ENCODE measurements around the gene AMOTL1. TPM values are rescaled to one million over a fixed set of nuclear protein-coding genes. Genes with fewer than 3 reads are reported as not detected.

Gene AMOTL1
- total and polyA plus RNA-seq, 2 of the 8 experiments (the other 6 are each of a cell fraction or from before 2014, with no cell fraction given), result 9.0 to 27.6 TPM

- Histone ChIP-seq H2BK5ac (ENCODE audit: low read depth, low read length) (no peak overlapping the region), H3K9me3 (ENCODE audit: insufficient read depth in 2 of 2, low read depth in 1 of 2, low read length in 1 of 2) (no peaks in the 10 kb centered on the region), H3K23ac (ENCODE audit: insufficient read length) (no peak overlapping the region), H3K23me2 (ENCODE audit: low read depth, low read length) (no peaks in the 10 kb centered on the region), H2BK120ac (replicated peaks; ENCODE audit: low read depth, low read length) (no peak overlapping the region), H2AK5ac (ENCODE audit: low read depth, low read length) (no peak overlapping the region), H2BK20ac (ENCODE audit: low read length) (no peak overlapping the region), H3K18ac (ENCODE audit: extremely low read depth, low read length) (no peak overlapping the region), H4K91ac (replicated peaks; ENCODE audit: insufficient read length, low read length) (no peak overlapping the region), H4K5ac (ENCODE audit: insufficient read length, low read depth, low read length) (no peak overlapping the region), H3K79me1 (ENCODE audit: low read depth, low read length) (no peaks in the 10 kb centered on the region; the same call in 1 of the 2 replicates), H3K56ac (replicated peaks; ENCODE audit: insufficient read length, low read depth, low read length) (no peak overlapping the region), H4K20me1 (replicated peaks in 1 of 2; ENCODE audit: control insufficient read depth in 1 of 2, insufficient read depth in 2 of 2, low read length in 2 of 2) (no peaks in the 10 kb centered on the region), H3K36me3 (ENCODE audit: control insufficient read depth in 2 of 4, insufficient read depth in 4 of 4, low read length in 3 of 4) (peaks cover 0 to 34% (median 11%) of the 10 kb centered on the region in 4 experiments; a peak in 7 of 8 replicates), H3K4me1 (replicated peaks in 1 of 4; ENCODE audit: control insufficient read depth in 3 of 4, insufficient read depth in 4 of 4, low read length in 3 of 4) (peaks cover 0 to 5% (median 0%) of the 10 kb centered on the region in 4 experiments; a peak in 2 of 7 replicates), H2BK15ac (ENCODE audit: low read length) (no peak overlapping the region), H2AFZ (ENCODE audit: low read length) (no peak overlapping the region), H3K4me3 (ENCODE audit: extremely low read depth in 1 of 4, insufficient read depth in 2 of 4, low read depth in 3 of 4, low read length in 4 of 4) (no peak overlapping the region), H3K4me2 (ENCODE audit: insufficient read depth in 1 of 2, low read depth in 2 of 2, low read length in 2 of 2) (no peak overlapping the region), H3K4ac (replicated peaks; ENCODE audit: insufficient read length, low read depth, low read length) (no peak overlapping the region), H3K14ac (ENCODE audit: insufficient read length) (no peak overlapping the region), H4K8ac (ENCODE audit: extremely low read depth, insufficient read depth, low read length) (no peak overlapping the region), H2BK12ac (ENCODE audit: low read depth, low read length) (no peak overlapping the region), H3K27me3 (replicated peaks in 1 of 4; ENCODE audit: control insufficient read depth in 3 of 4, extremely low read depth in 1 of 4, insufficient read depth in 3 of 4, low read length in 3 of 4) (no peaks in the 10 kb centered on the region), H3K79me2 (ENCODE audit: control insufficient read depth in 1 of 2, insufficient read depth in 2 of 2, low read length in 2 of 2) (no peaks in the 10 kb centered on the region), H3K27ac (ENCODE audit: low read depth, low read length) (no peak overlapping the region), H3K9ac (replicated peaks in 1 of 4; ENCODE audit: extremely low read depth in 1 of 4, low read depth in 3 of 4, low read length in 3 of 4) (peak overlapping the region in 1 of 4 experiments; percentile 8; a peak in 1 of 7 replicates)
- FAIRE-seq (no peak), DNase-seq (ENCODE audit: low read depth in 1 of 2, low spot score in 2 of 2) (no peak)
- TF ChIP-seq CBX8 (IDR thresholded peaks at IDR 0.05; ENCODE audit: borderline replicate concordance, low read depth, low read length) (no peak), RNF2 (IDR thresholded peaks at IDR 0.05; ENCODE audit: borderline replicate concordance, low read depth, low read length, missing control alignments, poor library complexity, severe bottlenecking) (no peak), JUN (IDR thresholded peaks at IDR 0.05; ENCODE audit: low read depth, low read length) (no peak), BACH1 (IDR thresholded peaks at IDR 0.05; ENCODE audit: low read length) (no peak), TCF12 (IDR thresholded peaks at IDR 0.05; ENCODE audit: low read depth, low read length) (no peak), CHD2 (IDR thresholded peaks at IDR 0.05; ENCODE audit: low read length) (no peak), HDAC6 (IDR thresholded peaks at IDR 0.05; ENCODE audit: low read depth, low read length) (no peak), SP4 (IDR thresholded peaks at IDR 0.05; ENCODE audit: low read length) (no peak), YY1 (IDR thresholded peaks at IDR 0.05; ENCODE audit: low read depth, low read length) (no peak), EZH2 (IDR thresholded peaks at IDR 0.05; ENCODE audit: low read depth, low read length, severe bottlenecking) (no peak)
- CTCF ChIA-PET (ENCODE audit: partially characterized antibody), result interaction anchor here (0.9 to 3.2 kb wide), 8 partner anchors 9 to 311 kb away, joined by 3 to 15 read pairs (median 4); no protein-coding TSS in a partner anchor
- WGBS, 2 experiments (ENCODE audit: extremely low coverage in 1 of 2, insufficient coverage in 1 of 2, insufficient read length in 1 of 2, insufficient replicate concordance in 2 of 2, low coverage in 1 of 2, low lambda C conversion rate in 2 of 2, missing lambda C conversion rate in 1 of 2), result 89% methylated on average over 5 of the region's 5 CpGs; no CpG with 5 or more reads in 1 of the 2 experiments
- POLR2A ChIA-PET (ENCODE audit: partially characterized antibody), result no interaction called here
Observed at GRCh38 chr11:94830722-94831510, 62.8 kb downstream of the AMOTL1 start.
